ENCODE results near the gene NKX2-1. TPM values are rescaled to one million over a fixed set of nuclear protein-coding genes. Genes with fewer than 3 reads are reported as not detected.

NKX2-1 gene
- polyA plus RNA-seq, 2 donors: 0.04 TPM; not detected in 1

DNA sequence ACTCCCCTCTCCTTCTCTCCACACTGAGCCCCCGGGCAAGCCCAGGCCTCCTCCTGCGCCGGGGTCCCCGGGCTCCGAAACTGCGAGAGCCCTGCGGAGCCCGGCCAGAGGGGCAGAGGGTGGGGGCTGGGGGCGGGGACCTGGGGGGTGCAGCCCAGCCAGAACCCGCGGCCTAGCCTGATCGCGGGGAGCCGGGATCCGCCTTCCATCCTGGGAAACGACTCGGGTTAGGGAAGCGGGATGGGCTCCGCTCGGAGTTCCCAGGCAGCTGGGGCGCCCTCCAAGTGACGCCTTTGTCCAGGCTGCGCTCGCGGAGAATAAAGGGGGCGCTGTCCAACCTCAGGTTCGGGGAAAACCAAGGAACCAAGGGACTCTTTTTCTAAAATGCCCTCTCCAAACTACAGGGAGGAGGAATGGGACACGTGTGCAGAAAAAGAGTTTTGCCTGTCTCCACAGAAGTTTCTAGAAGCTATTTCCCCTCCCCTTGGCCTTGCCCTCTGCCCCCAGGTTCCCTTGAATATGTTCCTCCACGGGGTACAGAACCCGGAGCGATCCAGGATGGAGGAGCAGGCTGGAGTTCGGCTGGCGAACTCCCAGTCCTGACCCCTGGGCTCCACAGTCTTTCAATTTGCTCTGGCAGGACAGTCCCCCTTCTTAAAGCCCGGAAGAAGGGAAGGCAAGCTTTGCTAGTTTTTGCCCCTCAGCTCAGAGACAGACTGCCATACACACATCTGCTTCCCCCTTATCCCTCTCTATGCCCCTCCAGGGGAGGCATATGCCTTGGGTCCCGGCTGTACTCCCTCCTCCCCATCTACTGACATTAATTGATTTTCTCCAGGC, 13.9 kb downstream of the NKX2-1 start:
- 6 to 7% methylated on average over 35 of the region's 35 CpGs for WGBS, 2 donors
- H3K9me3 ChIP-seq (ENCODE audit: control insufficient read depth in 2 of 2, insufficient read depth in 1 of 2, low read depth in 1 of 2, low read length in 1 of 2): peaks cover 0 to 7% of the 10 kb centered on the region in 2 donors
- H3K27me3 ChIP-seq (ENCODE audit: control insufficient read depth in 1 of 2, insufficient read depth in 2 of 2, low read length in 2 of 2): peaks cover 13 to 67% of the 10 kb centered on the region in 2 donors
- no peak overlapping the region for H3K4me3 ChIP-seq (ENCODE audit: low read depth in 1 of 2, low read length in 2 of 2)
- H3K27ac ChIP-seq (ENCODE audit: low read depth in 2 of 2, low read length in 1 of 2): no peak overlapping the region
- no peaks in the 10 kb centered on the region for H3K36me3 ChIP-seq (ENCODE audit: control insufficient read depth in 2 of 2, insufficient read depth in 2 of 2, low read length in 1 of 2)
- H3K4me1 ChIP-seq (ENCODE audit: control insufficient read depth in 2 of 2, insufficient read depth in 2 of 2, low read length in 1 of 2): peaks cover 0 to 4% of the 10 kb centered on the region in 2 donors

DNA sequence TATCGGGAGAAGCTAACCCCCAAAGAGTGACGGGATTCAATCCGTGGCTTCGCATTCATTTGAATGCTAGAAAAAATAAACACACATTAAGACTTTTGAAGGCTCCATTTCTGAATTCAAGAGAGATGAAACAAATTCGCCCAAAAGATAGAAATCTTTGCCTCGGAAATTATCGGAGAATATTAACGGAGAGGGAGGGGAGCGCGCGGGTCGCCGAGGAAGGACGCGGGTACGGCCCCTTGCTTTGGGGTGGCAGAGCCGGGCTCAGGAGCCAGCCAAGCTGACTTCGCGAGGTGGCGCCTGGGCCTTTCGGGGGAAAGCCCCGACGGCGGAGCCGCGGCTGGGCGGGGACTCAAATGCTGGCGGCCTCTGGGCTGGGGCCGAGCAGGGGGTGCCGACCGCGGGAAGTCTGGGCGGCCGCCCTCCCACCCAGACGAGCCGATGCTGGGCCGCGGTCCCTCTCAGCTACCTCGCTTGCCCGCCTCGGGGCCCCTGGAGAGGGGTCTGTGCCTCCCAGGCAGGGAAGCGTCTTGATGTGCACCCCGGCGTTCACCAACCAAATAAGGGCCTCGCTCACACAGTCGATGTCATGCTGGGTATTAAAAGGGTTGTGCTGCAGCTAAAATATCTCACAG, 14.7 kb downstream of the NKX2-1 start:
- peaks cover 8 to 61% of the 10 kb centered on the region in 2 donors for H3K27me3 ChIP-seq (ENCODE audit: control insufficient read depth in 1 of 2, insufficient read depth in 2 of 2, low read length in 2 of 2)
- H3K27ac ChIP-seq (ENCODE audit: low read depth in 2 of 2, low read length in 1 of 2): no peak overlapping the region
- no peaks in the 10 kb centered on the region for H3K36me3 ChIP-seq (ENCODE audit: control insufficient read depth in 2 of 2, insufficient read depth in 2 of 2, low read length in 1 of 2)
- peaks cover 0 to 4% of the 10 kb centered on the region in 2 donors for H3K4me1 ChIP-seq (ENCODE audit: control insufficient read depth in 2 of 2, insufficient read depth in 2 of 2, low read length in 1 of 2)
- 4 to 5% methylated on average over 38 to 46 of the region's 46 CpGs for WGBS, 2 donors
- H3K9me3 ChIP-seq (ENCODE audit: control insufficient read depth in 2 of 2, insufficient read depth in 1 of 2, low read depth in 1 of 2, low read length in 1 of 2): peaks cover 0 to 7% of the 10 kb centered on the region in 2 donors
- H3K4me3 ChIP-seq (ENCODE audit: low read depth in 1 of 2, low read length in 2 of 2): no peak overlapping the region

DNA sequence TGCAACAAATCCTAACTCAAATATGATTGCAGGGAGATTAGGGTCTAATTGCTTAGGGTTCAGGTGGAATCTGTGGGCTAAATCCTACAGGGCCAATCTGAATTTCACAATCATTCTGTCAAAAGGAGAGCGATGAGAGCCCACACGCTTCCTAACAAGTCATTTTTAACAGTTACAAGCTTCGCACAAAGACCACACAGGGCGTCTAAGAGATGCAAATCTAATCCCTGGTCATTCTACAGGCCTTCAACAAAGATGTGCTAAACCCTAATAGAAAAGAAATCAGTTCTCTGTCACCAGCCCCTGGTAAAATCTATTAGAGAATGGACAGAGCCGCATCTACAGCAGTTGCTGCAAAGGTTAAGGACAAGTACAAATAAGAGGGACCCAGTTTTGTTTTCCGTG, 15.3 kb downstream of the NKX2-1 start:
- Histone ChIP-seq H3K27me3 (ENCODE audit: control insufficient read depth in 1 of 2, insufficient read depth in 2 of 2, low read length in 2 of 2) (peaks cover 9 to 59% of the 10 kb centered on the region in 2 donors), H3K4me1 (ENCODE audit: control insufficient read depth in 2 of 2, insufficient read depth in 2 of 2, low read length in 1 of 2) (peaks cover 0 to 4% of the 10 kb centered on the region in 2 donors), H3K36me3 (ENCODE audit: control insufficient read depth in 2 of 2, insufficient read depth in 2 of 2, low read length in 1 of 2) (no peaks in the 10 kb centered on the region), H3K9me3 (ENCODE audit: control insufficient read depth in 2 of 2, insufficient read depth in 1 of 2, low read depth in 1 of 2, low read length in 1 of 2) (peaks cover 0 to 7% of the 10 kb centered on the region in 2 donors), H3K27ac (ENCODE audit: low read depth in 2 of 2, low read length in 1 of 2) (no peak overlapping the region), H3K4me3 (ENCODE audit: low read depth in 1 of 2, low read length in 2 of 2) (no peak overlapping the region)
- 20 to 35% methylated on average over 6 of the region's 6 CpGs for WGBS, 2 donors

DNA sequence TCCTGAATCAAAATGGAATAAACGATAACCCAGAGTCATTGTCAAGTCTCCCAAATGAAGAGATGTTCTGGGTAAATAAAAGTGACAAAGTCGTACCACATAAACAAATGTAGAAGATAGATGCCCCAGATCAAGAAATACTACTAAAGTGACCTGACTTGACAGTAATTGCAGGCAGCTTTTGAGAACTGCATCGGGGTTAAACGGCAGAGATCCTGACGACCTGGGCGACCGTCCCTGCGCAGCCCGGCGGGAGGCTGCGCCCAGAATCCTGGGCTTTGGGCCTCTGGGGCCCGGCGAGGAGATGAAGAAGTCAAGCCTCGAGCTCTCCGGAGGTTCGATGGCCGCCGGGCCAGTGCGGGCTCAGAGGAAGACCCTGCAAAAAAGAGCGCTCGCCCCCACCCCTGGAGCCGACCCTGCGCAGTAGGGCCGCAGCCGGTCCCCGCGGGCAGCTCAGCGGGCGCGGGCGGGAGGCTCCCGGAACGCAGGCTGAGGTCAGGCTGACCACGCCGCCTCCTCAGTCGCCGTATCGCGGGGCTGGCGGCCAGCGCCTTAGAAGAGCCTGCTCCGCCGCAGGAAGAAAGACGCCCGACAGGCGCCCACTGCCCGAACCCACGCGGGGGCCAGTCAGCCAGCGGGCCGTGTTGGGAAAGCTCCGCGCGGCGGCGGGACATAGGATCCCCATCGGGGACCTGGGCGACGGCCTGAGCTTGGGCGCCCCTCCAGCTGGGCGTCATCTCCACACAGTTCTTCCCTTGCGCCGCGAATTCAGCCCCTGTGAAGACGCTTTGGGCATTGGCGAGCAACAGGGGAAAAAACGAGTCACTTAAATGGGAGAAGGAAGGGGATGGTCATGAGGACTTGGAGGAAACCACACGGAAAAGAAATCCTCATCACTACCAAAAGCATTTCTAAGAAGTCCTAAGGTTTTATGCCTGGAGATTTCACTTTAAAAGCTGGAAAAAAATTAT, 16.0 kb downstream of the NKX2-1 start:
- 9% methylated on average over 67 to 68 of the region's 68 CpGs for WGBS, 2 donors
- Histone ChIP-seq H3K4me3 (ENCODE audit: low read depth in 1 of 2, low read length in 2 of 2) (no peak overlapping the region), H3K36me3 (ENCODE audit: control insufficient read depth in 2 of 2, insufficient read depth in 2 of 2, low read length in 1 of 2) (no peaks in the 10 kb centered on the region)

DNA sequence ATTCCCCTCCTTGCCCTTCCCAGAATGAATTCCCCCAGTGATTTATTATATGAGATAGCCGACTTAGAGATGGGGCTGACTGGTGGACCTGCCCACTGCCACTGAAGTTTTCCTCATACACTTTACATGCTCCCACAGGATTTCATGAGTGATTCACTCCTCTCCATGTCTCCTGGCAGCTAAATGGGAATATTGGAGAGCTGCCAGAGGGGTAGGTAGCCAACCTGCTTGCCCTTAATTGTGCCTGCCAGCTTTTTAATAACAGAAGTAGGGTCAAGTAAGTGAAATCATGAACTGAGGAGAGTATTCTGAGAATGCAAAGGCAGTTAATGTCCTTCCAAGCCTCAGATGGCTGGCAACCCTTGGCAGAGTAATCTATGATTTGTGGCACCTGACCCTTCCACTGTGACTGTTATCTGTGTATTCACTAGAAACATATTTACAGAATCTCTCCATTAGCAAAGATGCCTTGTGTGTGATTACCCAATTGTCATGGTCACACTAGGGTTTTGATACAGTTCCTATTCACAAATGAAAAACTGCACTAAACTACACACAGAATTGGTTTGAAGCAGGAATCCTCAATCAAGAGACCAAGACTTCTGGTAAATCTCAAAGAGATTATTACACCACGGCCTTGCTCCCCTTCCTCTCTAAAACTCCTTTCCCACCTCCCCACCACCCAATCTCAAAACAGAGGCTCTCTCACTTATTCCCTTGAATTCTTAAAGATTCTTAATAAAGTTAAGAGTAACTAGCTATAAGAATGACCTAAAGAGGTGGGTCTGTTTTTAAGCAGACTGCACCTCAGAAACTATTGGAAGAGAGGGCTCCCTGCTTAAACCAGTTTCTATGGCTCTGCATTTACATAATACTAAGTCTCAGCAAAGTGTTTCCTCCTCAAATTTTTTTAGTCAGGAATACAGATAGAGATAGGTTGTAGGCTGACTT, 17.2 kb downstream of the NKX2-1 start:
- H3K27ac ChIP-seq (ENCODE audit: low read depth in 2 of 2, low read length in 1 of 2): no peak overlapping the region
- peaks cover 0 to 4% of the 10 kb centered on the region in 2 donors for H3K4me1 ChIP-seq (ENCODE audit: control insufficient read depth in 2 of 2, insufficient read depth in 2 of 2, low read length in 1 of 2)
- no peak overlapping the region for H3K4me3 ChIP-seq (ENCODE audit: low read depth in 1 of 2, low read length in 2 of 2)
- H3K9me3 ChIP-seq (ENCODE audit: control insufficient read depth in 2 of 2, insufficient read depth in 1 of 2, low read depth in 1 of 2, low read length in 1 of 2): peaks cover 0 to 5% of the 10 kb centered on the region in 2 donors
- H3K27me3 ChIP-seq (ENCODE audit: control insufficient read depth in 1 of 2, insufficient read depth in 2 of 2, low read length in 2 of 2): peaks cover 5 to 53% of the 10 kb centered on the region in 2 donors
- H3K36me3 ChIP-seq (ENCODE audit: control insufficient read depth in 2 of 2, insufficient read depth in 2 of 2, low read length in 1 of 2): no peaks in the 10 kb centered on the region
- WGBS, 2 donors: 11 to 12% methylated on average over 2 of the region's 2 CpGs

More for the DNA sequence above, 16.0 kb downstream of the NKX2-1 start:
- Histone ChIP-seq H3K4me1 (ENCODE audit: control insufficient read depth in 2 of 2, insufficient read depth in 2 of 2, low read length in 1 of 2) (peaks cover 0 to 4% of the 10 kb centered on the region in 2 donors), H3K27me3 (ENCODE audit: control insufficient read depth in 1 of 2, insufficient read depth in 2 of 2, low read length in 2 of 2) (peaks cover 5 to 55% of the 10 kb centered on the region in 2 donors), H3K27ac (ENCODE audit: low read depth in 2 of 2, low read length in 1 of 2) (no peak overlapping the region), H3K9me3 (ENCODE audit: control insufficient read depth in 2 of 2, insufficient read depth in 1 of 2, low read depth in 1 of 2, low read length in 1 of 2) (peaks cover 0 to 5% of the 10 kb centered on the region in 2 donors)

DNA sequence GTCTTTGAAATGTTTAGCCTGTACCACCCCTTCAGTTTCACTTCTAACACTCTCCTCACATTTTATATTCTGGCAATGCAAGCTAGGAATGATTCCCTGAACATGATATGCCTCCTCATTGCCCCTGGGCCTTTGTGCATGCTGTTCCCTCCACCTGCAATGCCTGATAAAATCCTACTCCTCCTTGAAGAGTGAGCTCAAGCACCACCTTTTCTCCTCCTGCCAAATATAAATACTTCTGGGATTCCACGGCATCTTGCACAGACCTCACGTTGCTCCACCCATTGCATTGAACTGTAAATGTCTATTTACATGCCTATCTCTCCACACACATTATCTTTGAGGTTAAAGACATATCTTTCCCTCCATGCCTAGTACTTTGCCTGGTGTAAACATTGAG, 21.1 kb downstream of the NKX2-1 start:
- H3K4me1 ChIP-seq (ENCODE audit: control insufficient read depth in 2 of 2, insufficient read depth in 2 of 2, low read length in 1 of 2): no peaks in the 10 kb centered on the region
- no peak overlapping the region for H3K4me3 ChIP-seq (ENCODE audit: low read depth in 1 of 2, low read length in 2 of 2)
- 2 to 5% methylated on average over 2 of the region's 2 CpGs for WGBS, 2 donors
- peaks cover 5 to 17% of the 10 kb centered on the region in 2 donors for H3K27me3 ChIP-seq (ENCODE audit: control insufficient read depth in 1 of 2, insufficient read depth in 2 of 2, low read length in 2 of 2)
- no peak overlapping the region for H3K27ac ChIP-seq (ENCODE audit: low read depth in 2 of 2, low read length in 1 of 2)
- H3K36me3 ChIP-seq (ENCODE audit: control insufficient read depth in 2 of 2, insufficient read depth in 2 of 2, low read length in 1 of 2): no peaks in the 10 kb centered on the region
- H3K9me3 ChIP-seq (ENCODE audit: control insufficient read depth in 2 of 2, insufficient read depth in 1 of 2, low read depth in 1 of 2, low read length in 1 of 2): no peaks in the 10 kb centered on the region

DNA sequence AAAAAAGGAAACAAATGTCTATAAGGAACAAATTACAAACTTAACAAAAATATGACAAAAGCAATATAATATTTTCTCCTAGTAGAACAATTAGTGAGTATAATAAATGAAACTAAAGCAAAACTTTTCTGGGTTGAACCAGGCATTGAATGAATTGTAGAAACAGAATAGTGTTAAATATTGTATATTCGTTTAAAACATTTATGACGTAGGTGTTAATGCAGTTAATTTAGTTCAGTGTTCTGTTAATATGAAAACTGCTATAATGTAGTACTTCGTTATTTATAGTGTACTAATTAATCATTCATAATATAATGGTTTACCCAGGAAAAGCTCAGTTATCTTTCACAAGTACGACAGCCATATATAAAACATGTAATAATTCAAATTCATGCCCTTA, 23.7 kb downstream of the NKX2-1 start:
- H3K9me3 ChIP-seq (ENCODE audit: control insufficient read depth in 2 of 2, insufficient read depth in 1 of 2, low read depth in 1 of 2, low read length in 1 of 2): no peaks in the 10 kb centered on the region
- no peaks in the 10 kb centered on the region for H3K36me3 ChIP-seq (ENCODE audit: control insufficient read depth in 2 of 2, insufficient read depth in 2 of 2, low read length in 1 of 2)
- WGBS, 2 donors: 57 to 73% methylated on average over 4 of the region's 4 CpGs
- H3K4me3 ChIP-seq (ENCODE audit: low read depth in 1 of 2, low read length in 2 of 2): no peak overlapping the region
- H3K27me3 ChIP-seq (ENCODE audit: control insufficient read depth in 1 of 2, insufficient read depth in 2 of 2, low read length in 2 of 2): peaks cover 5 to 12% of the 10 kb centered on the region in 2 donors
- H3K27ac ChIP-seq (ENCODE audit: low read depth in 2 of 2, low read length in 1 of 2): no peak overlapping the region
- H3K4me1 ChIP-seq (ENCODE audit: control insufficient read depth in 2 of 2, insufficient read depth in 2 of 2, low read length in 1 of 2): no peaks in the 10 kb centered on the region

DNA sequence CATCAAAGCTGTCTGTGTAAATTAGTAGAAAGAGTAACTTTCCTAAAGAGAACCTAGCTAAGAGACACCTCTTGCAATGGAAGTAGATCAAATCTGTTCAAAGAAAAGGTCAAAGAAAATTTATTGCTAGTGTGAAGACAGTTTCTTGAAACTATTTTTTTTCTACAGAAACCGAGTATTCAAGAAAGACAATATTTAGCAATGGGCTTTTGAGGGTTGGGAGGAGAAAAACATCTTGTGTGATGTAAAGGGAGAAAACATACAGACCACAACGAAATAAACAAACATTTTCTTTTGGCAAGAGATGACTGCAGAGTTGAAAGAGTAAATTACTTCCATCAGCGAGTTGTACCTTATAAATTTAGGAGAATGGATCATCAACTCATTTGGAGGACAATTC, 24.4 kb downstream of the NKX2-1 start:
- peaks cover 5 to 12% of the 10 kb centered on the region in 2 donors for H3K27me3 ChIP-seq (ENCODE audit: control insufficient read depth in 1 of 2, insufficient read depth in 2 of 2, low read length in 2 of 2)
- 10 to 12% methylated on average over 3 of the region's 3 CpGs for WGBS, 2 donors
- H3K4me3 ChIP-seq (ENCODE audit: low read depth in 1 of 2, low read length in 2 of 2): no peak overlapping the region
- no peak overlapping the region for H3K27ac ChIP-seq (ENCODE audit: low read depth in 2 of 2, low read length in 1 of 2)
- no peaks in the 10 kb centered on the region for H3K9me3 ChIP-seq (ENCODE audit: control insufficient read depth in 2 of 2, insufficient read depth in 1 of 2, low read depth in 1 of 2, low read length in 1 of 2)
- no peaks in the 10 kb centered on the region for H3K4me1 ChIP-seq (ENCODE audit: control insufficient read depth in 2 of 2, insufficient read depth in 2 of 2, low read length in 1 of 2)
- H3K36me3 ChIP-seq (ENCODE audit: control insufficient read depth in 2 of 2, insufficient read depth in 2 of 2, low read length in 1 of 2): no peaks in the 10 kb centered on the region
